Activated CD8-positive, alpha-beta memory T cell treated with anti-CD3 and anti-CD28 coated beads for 48 hours (primary cell): ENCODE data around the gene IL4R.

Experiments used
- DNase-seq, 3 experiments: peaks; one replicate each; pipeline ENCODE4 v3.0.0-alpha.2; 2020; ENCODE audit warnings: low read depth in 2 of 3, low spot score in 2 of 3

IL4R gene

DNA sequence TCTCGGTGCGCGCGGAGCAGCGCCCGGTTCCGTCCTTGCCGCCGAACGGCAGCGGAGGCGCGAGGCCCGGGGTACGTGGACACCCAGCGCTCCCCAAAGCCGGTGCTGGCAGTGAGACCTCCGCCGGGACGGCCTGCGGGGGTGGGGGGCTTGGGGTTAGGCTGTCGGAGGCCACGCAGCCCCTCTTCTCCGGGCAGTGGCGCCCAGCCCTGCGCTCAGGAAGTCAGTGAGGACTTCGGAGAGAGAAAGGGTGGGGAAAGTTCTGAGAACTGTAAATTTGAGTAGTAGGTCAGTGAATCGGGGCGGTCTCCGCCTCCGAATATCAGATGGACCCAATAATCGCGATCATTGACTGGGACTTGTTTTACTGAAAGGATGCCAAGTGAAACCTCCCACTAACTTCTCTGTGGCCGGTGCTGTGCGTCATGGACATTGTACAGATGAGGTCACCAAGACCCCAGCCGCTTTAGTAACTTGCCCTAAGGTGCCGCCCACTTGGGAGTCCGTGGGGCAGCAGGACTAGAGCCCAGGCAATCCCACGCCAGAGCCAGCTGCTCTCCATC lies 468 bp downstream of the IL4R start:
- peak; percentile 41 to 52 (median 51) for DNase-seq

DNA sequence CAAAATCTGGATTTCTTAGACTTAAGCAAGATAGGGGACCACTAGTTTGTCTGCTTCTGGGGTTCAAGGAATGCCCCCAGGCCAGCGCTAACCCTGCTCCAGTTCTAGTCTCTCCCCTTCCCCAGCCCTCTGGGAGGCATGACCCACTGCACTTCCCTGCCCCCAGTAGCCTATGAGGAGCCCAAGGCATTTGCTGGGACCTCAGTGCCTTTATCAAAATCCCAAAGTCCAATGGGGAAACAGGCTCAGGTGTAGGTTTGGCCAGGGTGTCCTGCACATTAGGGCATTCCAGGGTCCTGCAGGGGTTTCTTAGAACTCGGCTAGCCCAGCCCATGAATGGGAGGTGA lies 1.2 kb downstream of the IL4R start:
- DNase-seq: no peak

DNA sequence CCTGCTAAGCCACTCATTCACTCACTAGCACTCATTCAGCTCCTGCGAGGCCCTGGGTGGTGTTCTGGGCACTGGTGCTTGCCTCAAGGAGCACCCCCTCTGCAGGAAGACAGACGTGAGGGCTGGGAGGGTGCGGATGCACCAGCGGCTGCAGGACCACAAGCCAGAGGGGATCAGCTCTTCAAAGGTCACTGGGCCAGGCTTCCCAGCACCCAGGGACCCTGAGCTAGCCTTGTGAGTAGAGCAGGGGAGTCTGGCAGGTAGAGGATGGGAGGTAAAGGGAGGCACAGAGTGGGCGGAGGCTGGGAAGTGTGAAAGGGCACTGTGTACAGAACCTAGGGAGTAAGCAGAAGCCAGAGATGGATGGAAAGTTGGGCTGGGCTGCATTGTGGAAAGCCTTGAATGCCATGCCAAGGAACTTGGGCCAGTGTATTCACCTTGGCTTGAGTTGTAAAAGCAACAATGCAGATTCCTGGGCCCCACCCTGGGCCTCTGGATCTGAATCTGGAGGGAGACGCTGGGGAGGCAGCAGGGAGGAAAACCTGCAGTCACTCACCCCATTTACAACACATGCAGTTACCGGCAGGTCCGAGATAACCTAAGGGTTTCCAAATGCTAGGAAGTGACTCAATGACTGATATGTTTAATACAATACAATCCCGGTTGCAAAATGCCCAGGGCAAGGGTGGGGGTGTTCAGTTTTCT lies 1.7 kb downstream of the IL4R start:
- peak in 1 of 3 experiments; percentile 45 for DNase-seq

DNA sequence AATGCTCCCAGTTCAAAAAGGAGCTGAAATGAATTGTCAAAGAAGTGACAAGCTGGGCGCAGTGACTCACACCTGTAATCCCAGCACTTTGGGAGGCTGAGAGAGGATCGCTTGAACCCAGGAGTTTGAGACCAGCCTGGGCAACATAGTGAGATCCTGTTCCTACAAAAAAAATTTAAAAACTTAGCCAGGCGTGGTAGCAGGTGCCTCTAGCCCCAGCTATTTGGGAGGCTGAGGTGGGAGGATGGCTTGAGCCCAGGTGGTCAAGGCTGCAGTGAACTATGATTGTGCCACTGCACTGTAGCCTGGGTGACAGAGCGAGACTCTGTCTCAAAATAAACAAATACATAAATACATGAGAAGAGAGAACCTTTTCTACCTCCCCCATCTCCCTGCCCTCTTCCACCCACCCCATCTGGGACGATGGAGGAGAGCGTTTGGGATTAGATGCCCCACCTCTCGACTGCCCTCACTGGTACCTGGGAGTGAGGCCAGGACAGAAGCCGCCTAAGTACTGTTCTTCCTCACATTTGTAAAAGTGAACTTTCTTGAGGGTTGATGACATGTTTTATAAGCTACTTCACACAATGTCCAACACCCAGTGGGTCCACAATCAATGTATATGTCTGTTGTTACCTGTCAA lies 2.4 kb downstream of the IL4R start:
- DNase-seq: no peak

DNA sequence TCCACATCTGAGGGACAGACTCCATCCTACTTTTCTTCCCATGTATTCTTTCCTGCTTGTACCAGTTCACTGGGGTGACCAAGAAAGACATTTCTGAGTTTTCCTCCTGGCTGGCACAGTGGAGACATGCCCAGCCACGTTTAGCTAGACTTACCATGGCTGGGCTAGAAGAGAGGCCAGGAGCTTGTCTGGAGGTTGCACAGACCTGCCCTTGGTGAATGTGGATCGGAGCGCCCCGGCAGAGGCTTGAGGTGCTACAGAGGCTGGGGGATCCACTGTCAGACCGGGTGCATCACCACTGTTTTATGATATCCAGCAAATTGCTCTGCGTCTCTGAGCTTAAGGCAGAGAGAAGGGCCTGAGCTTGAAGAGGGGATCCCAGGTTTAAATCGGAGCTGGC lies 3.5 kb downstream of the IL4R start:
- no peak for DNase-seq

DNA sequence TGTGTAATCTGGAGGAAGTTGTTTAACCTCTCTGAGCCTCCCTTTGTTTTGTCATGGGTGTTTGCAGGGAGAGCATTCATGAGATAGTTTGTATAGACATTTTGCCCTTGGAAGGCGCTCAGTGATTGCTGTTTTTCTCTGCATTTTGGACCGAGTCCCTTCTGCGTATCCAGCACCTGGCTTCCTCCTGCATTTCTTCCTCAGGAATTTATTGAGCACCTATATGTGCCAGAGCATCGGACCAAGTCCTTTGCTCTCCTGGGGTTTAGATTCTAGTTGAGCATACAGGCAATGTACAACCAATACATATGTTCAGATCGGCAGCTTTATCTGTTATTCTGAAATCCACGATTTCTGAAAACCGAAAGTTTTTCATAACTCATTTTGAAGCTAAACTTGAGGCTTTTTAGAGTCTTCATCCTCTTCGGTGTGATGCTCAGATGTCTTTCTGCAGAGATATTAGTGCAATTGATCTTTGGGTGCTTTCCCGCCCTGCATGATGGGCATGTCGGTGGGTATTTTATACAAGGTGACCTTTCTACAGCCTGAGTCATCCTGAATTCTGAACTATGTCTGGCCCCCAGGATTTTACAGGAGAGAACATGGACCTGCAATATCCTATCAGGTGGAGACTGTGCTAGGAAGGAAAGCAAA lies 4.1 kb downstream of the IL4R start:
- DNase-seq: no peak

DNA sequence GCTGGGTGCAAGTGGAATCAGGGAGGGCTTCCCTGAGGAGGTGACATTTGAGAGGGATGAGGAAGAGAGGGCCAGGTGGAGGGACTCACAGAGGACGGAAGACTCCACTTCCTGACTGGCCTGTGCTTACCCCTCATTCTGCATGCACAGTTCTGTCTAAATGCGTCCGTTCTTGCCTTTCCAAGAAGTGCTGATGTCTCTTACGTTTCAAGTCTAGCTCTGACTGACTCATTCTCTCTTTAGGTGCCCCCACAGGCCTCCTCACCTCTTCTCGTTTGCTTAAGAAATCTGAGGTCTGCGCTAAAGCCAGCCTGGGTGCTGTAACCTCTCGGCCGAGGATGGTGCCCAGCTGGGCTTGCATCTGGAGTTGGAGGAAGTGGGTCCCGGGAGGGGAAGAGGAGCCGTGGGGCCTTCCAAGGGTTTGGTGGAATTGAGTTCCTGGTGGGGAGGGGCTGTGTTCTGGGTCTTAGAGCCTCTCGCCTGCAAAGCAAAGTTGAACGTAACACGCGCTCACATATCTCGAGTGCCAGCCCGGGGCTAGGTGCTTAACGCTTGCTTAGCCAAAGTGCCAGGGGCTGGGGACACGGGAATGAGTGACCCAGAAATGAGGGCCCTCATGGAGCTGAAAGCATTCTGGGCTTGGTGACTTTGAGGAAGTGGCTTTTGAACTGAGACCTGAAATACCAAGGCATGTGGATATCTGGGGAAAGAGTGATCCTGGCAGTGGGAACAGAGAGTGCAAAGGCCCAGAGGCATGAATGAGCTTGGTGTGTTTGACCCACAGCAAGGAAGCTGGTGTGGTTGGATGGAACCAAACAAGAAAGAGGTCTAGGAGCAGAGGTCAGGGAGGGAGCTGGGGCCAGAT lies 4.8 kb downstream of the IL4R start:
- DNase-seq: peak in 2 of 3 experiments; percentile 37 to 52

DNA sequence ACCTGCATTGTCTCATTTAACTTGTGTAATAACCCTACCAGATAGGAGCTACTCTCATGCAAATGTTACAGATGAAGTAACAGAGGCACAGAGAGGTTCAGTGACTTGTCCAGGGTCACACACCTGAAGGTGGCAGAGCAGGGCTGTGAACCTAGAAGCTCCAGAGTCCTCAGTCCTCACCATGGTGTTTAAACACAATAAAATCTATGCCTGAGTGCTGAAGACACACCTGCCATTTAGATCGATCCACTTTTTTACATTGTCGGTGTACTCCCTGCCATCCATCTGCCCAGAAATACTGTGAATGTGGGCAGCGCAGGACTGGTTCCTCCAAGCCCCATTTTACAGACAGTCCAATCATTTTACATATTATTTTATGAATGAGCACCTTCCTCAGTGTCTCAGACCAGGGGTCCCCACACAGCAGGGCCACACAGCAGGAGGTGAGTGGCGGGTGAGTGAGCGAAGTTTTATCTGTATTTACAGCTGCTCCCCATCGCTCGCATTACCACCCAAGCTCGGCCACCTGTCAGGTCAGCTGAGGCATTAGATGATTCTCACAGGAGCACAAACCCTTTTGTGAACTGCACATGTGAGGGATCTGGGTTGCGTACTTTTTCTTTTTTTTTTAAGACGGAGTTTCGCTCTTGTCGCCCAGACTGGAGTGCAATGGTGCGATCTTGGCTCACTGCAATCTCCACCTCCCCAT lies 5.6 kb downstream of the IL4R start:
- no peak for DNase-seq

DNA sequence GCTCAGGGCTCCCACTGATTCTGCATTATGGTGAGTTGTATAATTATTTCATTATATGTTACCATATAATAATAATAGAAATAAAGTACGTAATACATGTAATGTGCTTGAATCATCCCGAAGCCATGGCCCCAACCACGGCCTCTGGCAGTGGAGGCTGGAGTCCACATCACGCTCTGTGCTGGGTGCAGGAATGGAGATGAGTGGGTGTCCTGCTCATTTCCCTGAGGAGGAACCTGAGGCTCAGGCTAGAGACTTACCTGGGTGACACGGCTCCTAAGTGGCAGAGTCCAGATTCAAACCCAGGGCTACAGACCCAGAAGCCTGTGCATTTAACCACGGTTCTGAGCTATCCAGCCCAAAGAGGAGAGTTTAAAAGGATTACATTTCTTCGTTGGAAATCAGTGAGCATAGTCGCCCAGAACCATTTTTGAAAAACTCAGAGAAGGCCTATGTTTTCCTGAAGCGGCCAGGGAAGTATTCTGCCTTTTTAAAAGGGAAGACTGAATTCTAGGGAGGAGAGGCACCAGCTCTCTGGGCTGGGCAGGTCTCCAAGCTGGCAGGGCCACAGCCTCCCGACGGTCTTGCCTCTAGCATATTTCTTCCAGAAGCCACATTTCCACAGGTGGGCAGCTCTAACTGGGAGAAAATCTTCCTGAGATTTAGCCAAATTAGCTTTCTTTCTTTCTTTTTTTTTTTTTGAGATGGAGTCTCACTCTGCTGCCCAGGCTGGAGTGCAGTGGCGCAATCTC lies 6.7 kb downstream of the IL4R start:
- no peak for DNase-seq

DNA sequence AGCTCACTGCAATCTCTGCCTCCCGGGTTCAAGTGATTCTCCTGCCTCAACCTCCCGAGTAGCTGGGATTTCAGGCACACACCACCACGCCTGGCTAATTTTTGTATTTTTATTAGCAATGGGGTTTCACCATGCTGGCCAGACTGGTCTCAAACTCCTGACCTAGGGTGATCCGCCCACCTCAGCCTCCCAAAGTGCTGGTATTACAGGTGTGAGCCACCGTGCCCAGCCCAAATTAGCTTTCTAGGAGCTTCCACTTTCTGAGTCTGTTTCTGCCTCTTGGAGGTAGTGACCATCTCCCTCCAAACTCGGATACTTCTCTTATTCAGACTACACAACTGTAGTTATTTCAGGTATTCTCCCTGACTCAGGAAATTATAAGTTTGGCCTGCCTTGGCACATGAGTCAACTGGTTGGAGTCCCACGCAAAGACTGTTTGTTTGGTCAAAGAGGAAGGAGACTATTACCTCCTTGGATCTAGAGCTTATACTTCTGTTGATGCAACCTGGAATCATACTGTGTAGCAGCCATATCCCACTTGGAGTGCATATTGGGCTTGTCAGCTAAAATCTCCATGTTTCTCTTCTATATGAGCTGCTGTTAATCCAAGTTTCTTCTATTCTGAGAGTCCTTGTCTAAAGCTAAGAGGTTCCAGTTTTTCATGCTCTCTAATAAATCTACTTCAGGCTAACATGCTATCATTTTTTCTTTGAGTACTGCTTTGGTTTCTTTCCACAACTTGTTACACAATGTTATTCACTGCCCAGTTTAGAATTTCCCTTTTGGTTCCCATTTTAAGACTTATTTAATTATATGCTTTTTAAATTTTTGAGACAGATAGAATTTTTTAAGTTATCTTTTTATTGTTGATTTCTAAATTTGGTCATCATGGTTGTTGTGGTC lies 7.5 kb downstream of the IL4R start:
- no peak for DNase-seq

DNA sequence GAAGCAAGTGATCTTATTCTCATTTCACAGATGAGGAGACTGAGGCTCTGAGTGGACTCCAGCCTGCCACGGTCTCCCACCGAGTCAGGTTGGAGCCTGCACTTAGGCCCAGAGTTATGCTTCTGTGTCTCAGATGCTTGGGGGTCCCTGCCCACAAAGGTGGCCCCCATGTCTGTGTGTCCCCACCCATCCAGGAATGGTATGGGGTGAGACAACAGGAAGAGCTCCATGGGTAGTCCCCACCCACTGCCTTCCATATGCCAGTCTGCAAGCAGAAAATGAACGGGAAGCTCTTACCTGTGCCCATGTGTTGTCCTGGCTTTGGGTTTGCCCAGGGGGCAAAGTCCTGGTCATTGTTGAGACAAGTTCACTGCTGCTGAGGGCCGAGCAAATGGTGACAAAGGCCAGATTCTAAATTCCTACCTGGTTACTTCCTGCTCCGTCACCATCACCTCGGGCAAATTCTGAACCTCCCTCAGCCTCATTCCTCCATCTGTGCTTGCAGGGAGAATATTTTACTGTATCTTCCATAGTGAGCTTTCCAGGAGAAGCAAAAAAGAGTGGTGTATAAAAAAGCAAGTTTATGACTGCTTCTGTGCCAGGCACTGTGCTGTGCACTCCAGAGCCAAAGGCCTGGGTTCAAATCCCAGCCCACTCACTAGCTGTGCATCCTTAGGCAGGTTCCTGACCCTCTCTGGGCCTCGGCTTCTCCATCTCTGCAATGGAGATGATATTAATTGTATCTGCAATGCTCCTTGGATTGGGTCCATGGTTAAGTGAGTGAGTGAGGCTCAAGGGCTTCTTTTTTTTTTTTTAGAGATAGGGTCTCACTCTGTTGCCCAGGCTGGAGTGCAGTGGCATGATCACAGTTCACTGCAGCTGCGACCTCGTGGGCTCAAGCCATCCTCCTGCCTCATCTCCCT lies 9.3 kb downstream of the IL4R start:
- DNase-seq: no peak

DNA sequence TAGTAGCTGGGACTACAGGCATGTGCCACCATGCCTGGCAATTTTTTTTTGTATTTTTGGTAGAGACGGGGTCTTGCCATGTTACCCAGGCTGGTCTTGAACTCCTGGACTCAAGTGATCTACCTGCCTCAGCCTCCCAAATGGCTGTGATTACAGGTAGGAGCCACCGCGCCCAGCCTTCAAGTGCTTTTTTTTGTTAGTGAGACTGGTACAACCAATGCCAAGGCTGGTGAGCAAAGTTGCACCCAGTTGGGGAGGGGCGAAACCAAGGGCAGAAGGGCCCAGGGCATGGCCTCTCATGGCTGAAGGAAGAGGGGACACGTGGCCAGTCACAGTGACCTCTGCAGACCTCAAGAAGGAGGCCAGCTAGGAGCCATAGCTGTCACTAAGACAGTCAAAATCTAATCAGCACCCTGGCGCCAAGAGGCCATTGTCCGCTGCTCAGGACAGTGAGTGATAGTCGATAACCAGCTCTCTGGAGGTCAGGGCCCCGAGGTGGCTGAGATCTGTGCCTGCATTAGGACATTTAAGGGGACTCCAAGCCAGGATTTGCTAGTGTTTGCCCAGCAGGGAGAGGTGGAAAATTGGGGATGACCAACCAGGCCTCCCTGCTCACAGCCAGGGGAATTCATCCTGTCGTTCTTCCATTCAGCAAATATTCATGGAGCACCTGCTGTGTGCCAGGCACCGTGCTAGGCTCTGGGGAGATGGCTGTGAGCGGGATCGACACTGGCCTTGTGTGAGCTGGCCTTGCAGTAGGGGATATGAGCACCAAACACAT lies 10.2 kb downstream of the IL4R start:
- no peak for DNase-seq

DNA sequence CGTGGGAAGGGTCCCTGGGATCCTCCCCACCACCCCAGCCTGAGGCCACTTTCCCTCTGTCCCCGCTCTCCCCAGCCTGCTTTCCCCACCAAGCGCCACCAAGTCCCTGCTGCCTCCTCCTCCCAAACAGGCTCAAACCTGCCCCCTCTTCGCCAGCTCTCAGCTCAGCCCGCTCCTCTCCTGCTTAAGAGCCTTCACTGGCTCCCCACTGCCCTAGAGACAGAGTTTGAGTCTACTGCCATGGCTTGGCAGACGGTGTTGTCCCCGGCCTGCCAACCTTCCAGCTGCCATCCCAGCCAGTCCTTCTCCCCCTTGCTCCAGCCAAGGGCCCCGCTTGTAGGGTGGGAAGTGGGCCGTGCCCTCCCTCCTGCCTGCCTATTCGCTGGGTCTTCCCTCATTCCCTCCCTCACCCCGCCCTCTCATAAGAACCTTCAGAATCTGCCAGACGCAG lies 11.1 kb downstream of the IL4R start:
- DNase-seq: no peak

DNA sequence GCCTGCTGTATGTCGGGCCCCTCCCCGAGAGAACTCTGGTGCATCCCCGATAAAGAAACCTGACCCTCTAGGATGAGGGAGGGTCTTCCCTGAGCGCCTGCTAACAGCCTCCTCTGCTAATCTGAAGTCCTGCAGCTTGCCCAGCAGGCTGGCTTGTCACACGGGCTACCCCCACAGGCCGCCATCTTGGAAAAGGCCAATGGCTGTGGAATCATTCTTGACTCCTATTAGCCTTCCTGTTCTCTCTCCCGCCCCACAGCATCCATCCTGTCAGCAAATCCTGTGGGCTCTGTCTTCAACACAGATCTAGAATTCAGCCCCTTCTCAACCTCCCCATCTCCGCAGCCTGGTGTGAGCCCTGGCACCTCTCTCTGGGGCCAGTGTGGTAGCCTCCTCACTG lies 12.0 kb downstream of the IL4R start:
- DNase-seq: no peak

DNA sequence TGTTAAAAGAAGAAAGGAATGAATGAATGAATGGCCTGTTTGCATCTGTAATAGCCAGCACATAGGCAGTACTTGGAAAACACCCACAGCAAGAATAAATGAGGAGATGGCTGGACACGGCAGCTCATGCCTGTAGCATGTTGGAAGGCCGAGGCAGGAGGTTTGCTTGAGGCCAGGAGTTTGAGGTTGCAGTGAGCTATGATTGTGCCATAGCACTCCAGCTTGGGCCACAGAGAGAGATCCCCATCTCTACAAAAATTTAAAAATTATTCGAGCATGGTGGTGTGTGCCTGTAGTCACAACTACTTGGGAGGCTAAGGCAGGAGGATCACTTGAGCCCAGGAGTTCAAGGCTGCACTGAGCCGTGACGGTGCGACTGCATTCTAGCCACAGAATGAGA lies 12.5 kb downstream of the IL4R start:
- DNase-seq: no peak

DNA sequence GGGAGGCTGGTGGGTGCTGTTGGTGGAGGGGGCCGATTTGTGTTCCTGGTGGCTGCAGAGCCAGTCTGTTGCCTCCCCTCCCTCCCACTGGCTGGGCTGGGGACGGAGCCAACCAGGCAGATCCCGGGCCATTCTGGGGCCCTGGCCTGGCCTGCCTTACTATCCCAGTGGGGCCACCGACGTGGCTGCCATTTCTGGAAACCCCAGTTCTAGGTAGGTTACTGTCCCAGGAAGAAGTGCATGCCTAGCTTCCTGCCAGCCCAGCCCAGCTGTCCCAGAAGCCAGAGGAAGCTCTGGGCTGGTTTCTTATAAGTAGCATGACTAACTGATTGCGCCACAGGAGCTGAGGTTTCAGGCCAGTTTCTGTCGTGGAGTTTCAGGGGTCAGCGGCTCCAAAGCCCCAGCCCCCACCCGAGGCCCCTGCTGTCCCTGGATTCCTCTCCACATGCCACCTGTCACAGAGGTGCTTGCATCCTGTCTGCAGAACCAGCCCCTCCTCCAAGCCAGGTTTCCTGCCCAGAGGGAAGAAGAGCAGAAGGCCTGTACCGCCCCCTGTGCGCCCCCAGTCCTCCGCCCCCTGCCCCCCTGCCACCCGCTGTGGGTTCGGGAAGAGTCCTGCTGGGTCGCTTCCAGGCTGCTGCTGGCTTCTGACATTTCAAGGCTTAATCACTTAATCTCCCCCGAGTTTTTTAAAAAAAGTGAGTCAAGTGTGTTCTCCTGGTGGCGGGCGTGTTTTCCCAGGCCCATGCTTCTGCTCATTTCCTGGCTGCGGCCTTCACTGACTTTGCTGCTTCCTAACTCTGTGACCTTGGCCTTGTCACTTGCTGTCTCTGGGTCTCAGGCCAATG lies 13.2 kb downstream of the IL4R start:
- DNase-seq: no peak
